Activated naive CD4-positive, alpha-beta T cell treated with anti-CD3 and anti-CD28 coated beads, Interleukin-2, amount 50 U/mL, for 72 hours (primary cell): ENCODE data around the gene SLIT3. TPM values are rescaled to one million over a fixed set of nuclear protein-coding genes. Genes with fewer than 3 reads are reported as not detected.
A peak's percentile ranks its signal among the peaks of the same experiment; 100 is the strongest.

Experiments
- ATAC-seq, 2 donors: fragments of 150-1000 bp; cut with Tn5 transposase; 2 replicates each; pipeline ENCODE4 v1.10.0; 2021; ENCODE audit warnings: mild to moderate bottlenecking in 2 of 2, moderate library complexity in 2 of 2
- DNase-seq, 2 donors: peaks; one replicate each; pipeline ENCODE4 v3.0.0; 2021 to 2022; ENCODE audit warnings: low spot score in 2 of 2
- H3K27ac Mint-ChIP-seq, 2 donors: one replicate each; pipeline ENCODE4 v1.8.0; 2022; ENCODE audit warnings: mild to moderate bottlenecking in 2 of 2, mixed read lengths in 2 of 2
- H3K36me3 Mint-ChIP-seq, 2 donors: one replicate each; pipeline ENCODE4 v1.8.0; 2022; ENCODE audit warnings: mixed read lengths in 2 of 2
- H3K9me3 Mint-ChIP-seq, 2 donors: one replicate each; pipeline ENCODE4 v1.8.0; 2022; ENCODE audit warnings: mixed read lengths in 2 of 2
- total RNA-seq, 2 donors: library from RNA; stranded (reverse); gene quantifications; one replicate each; pipeline ENCODE4 v1.2.3, GENCODE V29; 2022

Gene SLIT3
- total RNA-seq, 2 donors from 2014 or later: 1.9 to 2.0 TPM

DNA sequence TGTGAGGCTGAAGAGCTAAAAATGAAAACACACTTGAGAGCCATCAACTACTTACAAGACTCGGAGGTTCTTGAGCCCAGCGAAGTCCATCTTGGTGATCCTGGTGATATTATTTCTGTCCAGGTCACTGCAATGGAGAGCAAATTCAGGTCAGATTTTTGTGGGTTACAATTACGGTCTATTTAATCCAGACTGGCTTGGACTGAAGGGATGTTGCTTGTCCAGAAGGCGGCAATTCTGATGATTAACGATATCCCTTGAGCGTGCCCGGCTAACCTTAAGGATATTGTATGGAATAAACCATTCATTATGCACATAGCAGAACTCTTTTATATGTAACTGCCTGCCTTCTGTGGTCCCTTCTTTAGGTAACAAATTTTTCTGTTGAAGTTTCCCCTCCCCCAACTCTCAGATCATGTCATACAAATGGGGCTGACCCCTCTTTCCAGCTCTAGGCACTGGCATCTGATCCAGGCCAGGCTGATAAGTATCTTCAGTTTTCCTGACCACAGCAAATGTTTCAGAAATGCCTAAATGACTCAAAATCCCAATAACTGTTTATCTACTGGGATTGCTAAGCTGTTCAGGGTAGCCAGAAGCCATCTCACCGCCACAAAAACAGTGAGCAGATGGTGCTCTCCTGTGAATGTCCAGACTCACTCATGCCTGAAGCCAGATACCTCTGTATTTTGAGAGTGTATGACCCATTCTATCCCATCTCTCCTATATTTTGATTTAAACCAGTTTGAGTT lies 49.4 kb downstream of the SLIT3 start:
- ATAC-seq (no peak), DNase-seq (no peak)
- H3K9me3 Mint-ChIP-seq: peaks cover 0 to 7% of the 10 kb centered on the region in 2 donors
- peaks cover 0 to 4% of the 10 kb centered on the region in 2 donors for H3K36me3 Mint-ChIP-seq
- no peak overlapping the region for H3K27ac Mint-ChIP-seq

GRCh38 chr5:169250887-169251286 lies 50.1 kb downstream of the SLIT3 start:
- DNase-seq: no peak
- H3K9me3 Mint-ChIP-seq: peaks cover 0 to 7% of the 10 kb centered on the region in 2 donors
- no peak for ATAC-seq
- no peak overlapping the region for H3K27ac Mint-ChIP-seq
- H3K36me3 Mint-ChIP-seq: peaks cover 0 to 4% of the 10 kb centered on the region in 2 donors

DNA sequence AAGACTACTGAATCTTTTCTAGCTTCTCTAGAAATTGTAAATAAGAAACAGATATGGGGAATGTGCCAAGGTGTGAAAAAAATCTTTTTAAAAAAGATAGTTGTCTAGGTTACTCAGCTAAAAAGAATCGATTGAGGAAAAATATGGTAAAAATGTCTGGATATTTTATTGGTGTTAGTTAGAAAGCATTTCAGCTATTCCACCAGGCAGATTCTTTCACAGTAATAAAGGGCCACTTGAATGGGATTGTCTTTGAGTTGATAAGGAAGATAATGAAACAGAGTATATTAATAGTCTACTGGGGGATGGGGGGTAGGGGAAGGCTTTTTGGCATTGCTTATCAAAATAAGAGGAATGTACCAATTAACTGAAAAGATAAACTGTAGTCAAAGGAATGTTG lies 51.9 kb downstream of the SLIT3 start:
- H3K36me3 Mint-ChIP-seq: peaks cover 0 to 4% of the 10 kb centered on the region in 2 donors
- no peak overlapping the region for H3K27ac Mint-ChIP-seq
- ATAC-seq: no peak
- H3K9me3 Mint-ChIP-seq: peaks cover 0 to 7% of the 10 kb centered on the region in 2 donors
- no peak for DNase-seq

DNA sequence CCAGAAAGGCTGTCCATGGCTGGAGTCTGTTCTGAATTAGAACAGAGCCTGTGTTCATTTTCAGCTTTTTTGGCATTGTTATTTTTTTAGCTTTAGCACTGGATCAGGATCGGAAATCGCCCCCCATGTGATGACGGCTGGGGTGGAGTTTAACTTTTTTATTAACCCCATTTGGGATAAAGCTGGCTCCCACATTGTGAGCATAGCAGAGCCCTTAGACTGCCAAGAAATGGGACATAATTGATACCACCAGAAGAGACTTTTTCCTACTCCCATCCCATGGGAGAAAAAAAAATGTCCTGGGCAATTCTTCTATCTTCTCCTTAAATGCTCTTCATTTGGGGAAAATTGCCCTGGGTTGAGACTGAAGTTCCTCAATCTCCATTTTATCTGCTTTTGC lies 52.4 kb downstream of the SLIT3 start:
- no peak for ATAC-seq
- Mint-ChIP-seq H3K27ac (no peak overlapping the region), H3K36me3 (peaks cover 0 to 4% of the 10 kb centered on the region in 2 donors), H3K9me3 (peaks cover 0 to 7% of the 10 kb centered on the region in 2 donors)
- no peak for DNase-seq

- Mint-ChIP-seq H3K36me3 (peaks cover 0 to 4% of the 10 kb centered on the region in 2 donors), H3K27ac (no peak overlapping the region), H3K9me3 (peaks cover 0 to 13% of the 10 kb centered on the region in 2 donors)
- no peak for DNase-seq
- no peak for ATAC-seq
These were observed 56.1 kb downstream of the SLIT3 start for GRCh38 chr5:169244812-169245211.

DNA sequence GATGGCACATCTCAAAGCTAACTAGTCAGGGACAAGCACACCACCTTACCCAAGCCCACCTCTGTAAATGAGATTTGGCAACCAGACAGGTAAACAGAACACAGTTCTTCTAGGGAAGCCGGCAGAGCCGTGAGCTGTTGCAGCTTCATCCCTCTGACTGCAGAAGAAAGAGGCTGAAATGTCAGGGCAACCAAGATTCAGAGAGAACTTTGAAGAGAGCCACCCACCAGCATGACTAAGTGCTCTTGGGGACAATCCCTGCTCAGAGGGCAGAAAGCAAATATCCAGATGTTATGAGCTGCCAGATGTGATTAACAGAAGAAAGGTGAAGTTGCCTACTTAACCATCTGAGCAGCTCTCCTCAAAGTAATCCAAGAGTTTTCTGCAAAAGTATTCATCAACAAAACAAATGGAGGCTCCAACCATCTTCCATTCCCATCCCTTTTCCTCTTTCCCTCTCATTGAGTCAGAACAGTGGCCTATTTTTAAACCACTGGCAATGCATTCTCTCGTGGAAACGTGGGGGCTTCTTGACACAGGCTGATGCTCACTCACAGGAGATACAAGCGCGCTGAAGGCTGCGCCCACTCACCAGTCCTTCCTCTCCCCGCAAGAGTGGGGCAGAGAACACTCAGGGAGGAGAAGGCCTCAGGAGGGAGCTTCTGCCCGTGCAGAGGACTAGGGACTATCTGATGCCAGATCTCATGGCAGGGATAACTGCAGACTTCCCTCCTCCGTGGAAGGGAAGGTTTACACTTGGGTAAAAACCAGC lies 57.1 kb downstream of the SLIT3 start:
- Mint-ChIP-seq H3K36me3 (peaks cover 0 to 4% of the 10 kb centered on the region in 2 donors), H3K9me3 (peaks cover 0 to 13% of the 10 kb centered on the region in 2 donors), H3K27ac (no peak overlapping the region)
- ATAC-seq (peak in 1 of 2 donors; percentile 18), DNase-seq (no peak)

GRCh38 chr5:169242849-169243186 lies 58.1 kb downstream of the SLIT3 start:
- no peak for DNase-seq
- H3K9me3 Mint-ChIP-seq: peaks cover 0 to 11% of the 10 kb centered on the region in 2 donors
- no peak for ATAC-seq
- H3K36me3 Mint-ChIP-seq: peaks cover 0 to 4% of the 10 kb centered on the region in 2 donors
- H3K27ac Mint-ChIP-seq: no peak overlapping the region

DNA sequence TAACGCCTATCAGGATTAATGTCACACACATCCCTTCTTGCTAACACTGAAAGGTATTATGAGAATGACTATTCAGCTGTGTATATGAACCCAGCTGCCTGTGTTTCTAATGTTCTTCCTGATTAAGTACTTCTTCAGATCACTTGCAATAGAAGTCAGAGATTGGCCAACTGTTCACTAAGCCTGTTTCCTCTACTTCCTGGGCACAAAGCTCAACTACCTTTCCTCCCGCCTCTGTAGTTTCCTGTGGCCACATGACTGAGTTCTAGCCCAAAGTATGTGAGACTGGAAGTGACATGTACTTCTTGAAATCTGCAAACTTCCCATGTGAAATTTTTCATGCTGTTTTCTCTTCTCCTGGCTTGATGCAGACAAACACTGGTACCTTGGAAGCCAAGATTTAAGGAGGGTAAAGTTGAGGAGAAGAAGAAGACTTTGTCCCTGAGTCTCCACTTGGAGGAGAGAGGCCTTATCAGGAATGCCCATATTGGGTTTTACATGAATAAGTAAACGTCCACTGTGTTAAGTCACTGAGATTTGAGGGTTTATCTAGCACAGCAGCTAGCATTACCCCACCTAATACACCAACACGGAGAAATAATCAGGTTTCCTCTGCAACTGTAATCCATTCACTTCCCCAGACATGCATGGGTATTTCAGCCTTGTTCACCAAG lies 58.6 kb downstream of the SLIT3 start:
- peaks cover 0 to 3% of the 10 kb centered on the region in 2 donors for H3K36me3 Mint-ChIP-seq
- H3K27ac Mint-ChIP-seq: no peak overlapping the region
- ATAC-seq: no peak
- peaks cover 0 to 13% of the 10 kb centered on the region in 2 donors for H3K9me3 Mint-ChIP-seq
- no peak for DNase-seq

DNA sequence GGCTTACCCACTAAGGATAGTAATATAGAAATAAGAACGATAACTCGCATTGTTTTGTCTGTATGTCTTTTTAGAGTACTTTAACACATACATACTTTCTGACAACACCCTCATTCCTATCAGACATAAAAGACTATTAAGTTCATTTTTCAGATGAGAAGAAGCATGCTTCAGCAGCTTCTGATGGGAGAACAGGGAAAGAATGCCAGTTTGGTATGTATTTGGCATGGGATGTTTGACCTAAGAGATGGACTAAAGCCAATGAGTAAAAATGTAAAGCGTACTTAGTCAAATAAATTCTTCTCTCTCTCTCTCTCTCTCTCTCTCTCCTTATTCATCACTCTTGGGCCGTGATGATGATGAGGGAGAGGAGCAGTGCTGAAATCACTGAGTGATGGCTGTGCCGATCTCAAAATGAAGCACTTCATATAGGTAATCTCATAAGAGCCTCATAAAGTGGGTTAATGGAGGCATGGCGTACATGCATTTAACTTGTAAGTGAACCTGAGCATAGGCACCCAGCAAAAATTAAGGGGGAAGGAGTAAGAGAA lies 71.5 kb downstream of the SLIT3 start:
- no peaks in the 10 kb centered on the region for H3K9me3 Mint-ChIP-seq
- DNase-seq (no peak), ATAC-seq (no peak)
- no peak overlapping the region for H3K27ac Mint-ChIP-seq
- H3K36me3 Mint-ChIP-seq: no peaks in the 10 kb centered on the region

DNA sequence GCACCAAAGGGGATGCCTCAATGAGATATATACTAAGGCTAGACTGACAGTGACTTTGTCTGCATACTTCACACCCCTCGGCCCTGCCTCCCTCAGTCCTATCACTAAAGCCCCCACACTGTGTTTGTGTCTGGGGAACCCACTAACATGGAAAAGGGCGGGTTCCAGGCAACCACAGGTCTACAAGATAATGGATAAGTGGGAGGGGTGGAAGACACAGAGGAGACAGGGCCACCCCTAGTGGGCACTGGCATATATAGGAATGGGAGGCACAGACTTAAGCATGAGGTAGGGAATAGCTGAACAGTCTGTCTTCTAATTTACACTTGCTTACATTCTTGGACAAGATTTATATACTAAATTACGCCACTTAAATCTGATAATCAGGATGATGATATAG lies 74.0 kb downstream of the SLIT3 start:
- H3K27ac Mint-ChIP-seq: no peak overlapping the region
- DNase-seq: no peak
- ATAC-seq: no peak
- H3K9me3 Mint-ChIP-seq: no peaks in the 10 kb centered on the region
- no peaks in the 10 kb centered on the region for H3K36me3 Mint-ChIP-seq

- no peak overlapping the region for H3K27ac Mint-ChIP-seq
- H3K9me3 Mint-ChIP-seq: no peaks in the 10 kb centered on the region
- H3K36me3 Mint-ChIP-seq: no peaks in the 10 kb centered on the region
- ATAC-seq (no peak), DNase-seq (no peak)
These were observed 75.0 kb downstream of the SLIT3 start for GRCh38 chr5:169225830-169226356.

- no peaks in the 10 kb centered on the region for H3K9me3 Mint-ChIP-seq
- DNase-seq (no peak), ATAC-seq (no peak)
- H3K36me3 Mint-ChIP-seq: no peaks in the 10 kb centered on the region
- no peak overlapping the region for H3K27ac Mint-ChIP-seq
These were observed 77.4 kb downstream of the SLIT3 start for GRCh38 chr5:169223595-169223953.

DNA sequence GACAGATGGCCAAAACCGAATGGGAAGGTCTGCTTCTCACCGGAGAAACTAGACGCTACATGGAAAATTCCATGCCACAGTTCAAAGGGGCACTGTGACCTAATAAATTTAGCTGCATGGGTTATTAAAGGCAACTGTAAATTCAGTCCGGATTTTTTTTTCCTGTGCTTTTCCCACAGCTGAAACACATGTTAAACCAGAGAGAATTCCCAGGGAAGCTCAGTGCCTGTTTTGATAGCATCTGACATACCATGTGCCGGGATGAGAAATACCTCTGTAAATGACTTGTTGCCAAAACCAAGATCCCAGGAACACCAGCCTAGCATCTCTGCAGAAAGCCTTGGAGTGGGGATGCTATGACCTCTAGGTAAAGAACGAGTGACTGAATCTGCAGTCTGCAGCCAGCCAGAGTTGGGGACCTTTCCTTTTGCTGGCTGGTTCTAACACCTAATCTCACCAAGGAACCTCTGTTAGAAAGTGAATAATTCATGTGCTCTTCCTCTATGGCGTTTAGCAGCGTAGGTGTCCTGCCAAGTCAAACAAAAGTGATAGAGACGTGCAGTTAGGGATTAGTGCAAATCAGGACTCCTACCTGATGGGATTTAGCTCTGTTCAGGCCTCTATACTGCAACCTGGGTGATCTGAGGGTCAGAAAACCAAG lies 77.9 kb downstream of the SLIT3 start:
- DNase-seq: no peak
- H3K9me3 Mint-ChIP-seq: no peaks in the 10 kb centered on the region
- H3K27ac Mint-ChIP-seq: no peak overlapping the region
- no peak for ATAC-seq
- no peaks in the 10 kb centered on the region for H3K36me3 Mint-ChIP-seq

GRCh38 chr5:169221519-169221918 lies 79.4 kb downstream of the SLIT3 start:
- Mint-ChIP-seq H3K27ac (no peak overlapping the region), H3K36me3 (no peaks in the 10 kb centered on the region), H3K9me3 (no peaks in the 10 kb centered on the region)
- ATAC-seq (no peak), DNase-seq (no peak)

DNA sequence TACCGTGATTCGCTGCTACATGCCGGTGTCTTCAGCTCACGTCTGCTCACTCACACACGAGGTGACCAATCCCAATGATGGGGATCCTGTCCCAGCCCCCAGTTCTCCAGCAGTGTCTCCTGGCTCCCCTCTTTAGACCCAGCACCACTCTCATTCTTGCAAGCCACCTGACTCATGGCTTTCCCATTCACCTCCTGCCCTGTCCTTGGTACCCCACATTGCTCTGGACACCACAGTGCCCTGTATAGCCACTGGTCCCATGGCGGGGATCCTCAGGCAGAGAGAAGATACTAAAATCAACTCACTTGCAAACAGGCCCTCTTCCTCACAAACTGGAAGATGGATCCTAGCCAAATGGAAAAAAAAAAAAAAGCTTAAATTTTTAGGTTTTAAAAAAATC lies 81.0 kb downstream of the SLIT3 start:
- H3K27ac Mint-ChIP-seq: no peak overlapping the region
- no peaks in the 10 kb centered on the region for H3K36me3 Mint-ChIP-seq
- H3K9me3 Mint-ChIP-seq: no peaks in the 10 kb centered on the region
- ATAC-seq: no peak
- DNase-seq: no peak

DNA sequence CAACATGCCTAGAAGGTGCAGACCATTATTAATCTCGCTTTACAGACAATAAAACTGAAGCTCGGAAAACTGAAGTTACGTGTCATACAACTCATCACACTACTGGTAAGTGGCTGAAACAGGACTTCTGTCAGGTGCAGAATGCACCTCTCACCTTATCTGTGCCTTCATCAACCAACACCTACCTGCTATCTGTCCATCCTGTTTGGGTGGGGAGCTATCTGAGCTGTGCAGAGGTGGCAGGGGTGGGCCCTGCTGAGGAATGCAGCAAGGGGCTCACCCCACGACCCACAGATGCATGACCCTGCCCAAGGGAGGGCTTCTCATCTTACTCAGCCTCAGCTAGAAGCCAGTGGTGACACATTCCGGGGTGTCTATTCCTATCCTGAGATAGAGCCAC lies 81.6 kb downstream of the SLIT3 start:
- Mint-ChIP-seq H3K9me3 (no peaks in the 10 kb centered on the region), H3K36me3 (no peaks in the 10 kb centered on the region), H3K27ac (no peak overlapping the region)
- no peak for ATAC-seq
- no peak for DNase-seq
